DND-41 (cell line): ENCODE data around the gene GLIPR2.
"Not testable (repeated sequence)": the region's sequence is repeated elsewhere in the genome, so short reads cannot be mapped to it uniquely, and the experiment has no call there.

Experiments used
- CTCF ChIP-seq: IDR thresholded peaks from 2 replicates; pipeline ENCODE4 v1.5.1; 2012; ENCODE audit warnings: borderline replicate concordance, low read length, moderate library complexity, mild to moderate bottlenecking; ENCODE audit not compliant: poor library complexity, severe bottlenecking; ENCODE audit errors: extremely low read depth
- EZH2 ChIP-seq: IDR thresholded peaks from 3 replicates; pipeline ENCODE4 v1.6.1; 2012; ENCODE audit warnings: borderline replicate concordance, low read depth, mild to moderate bottlenecking, moderate library complexity, low read length, inconsistent platforms; ENCODE audit not compliant: severe bottlenecking

GRCh38 chr9:36131666-36132065 is 4.9 kb upstream of the GLIPR2 start:
- TF ChIP-seq CTCF, EZH2: not testable (repeated sequence)
